HG02884 (cell line): ENCODE measurements around the gene ROMO1.
"Not testable (repeated sequence)": the region's sequence is repeated elsewhere in the genome, so short reads cannot be mapped to it uniquely, and the experiment has no call there.

Source experiments
- ATAC-seq: cut with Tn5 transposase; IDR thresholded peaks from one replicate; pipeline ENCODE4 v1.9.1; 2021; ENCODE audit warnings: mild to moderate bottlenecking, moderate library complexity; ENCODE audit not compliant: unreplicated experiment

Gene ROMO1

GRCh38 chr20:35709259-35709658, 10.1 kb downstream of the ROMO1 start:
- no peak for ATAC-seq

DNA sequence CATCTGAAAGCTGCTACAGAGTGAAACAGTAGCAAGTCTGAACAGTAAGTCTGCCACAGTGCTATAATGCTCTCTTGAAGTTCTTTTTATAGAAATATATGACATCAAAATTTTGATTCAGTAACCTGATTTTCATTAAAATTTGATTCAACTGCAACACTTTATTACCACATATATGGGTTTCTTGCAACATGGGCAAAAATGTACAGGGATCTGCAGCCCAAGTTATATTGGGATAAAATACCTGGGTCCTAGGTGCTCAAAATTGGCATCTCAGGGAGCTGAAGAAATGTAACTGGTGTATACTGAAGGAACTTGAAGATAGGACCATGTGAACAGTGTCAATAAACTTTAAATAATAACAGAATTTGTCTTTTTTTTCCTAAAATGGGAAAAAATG, 10.8 kb downstream of the ROMO1 start:
- no peak for ATAC-seq

DNA sequence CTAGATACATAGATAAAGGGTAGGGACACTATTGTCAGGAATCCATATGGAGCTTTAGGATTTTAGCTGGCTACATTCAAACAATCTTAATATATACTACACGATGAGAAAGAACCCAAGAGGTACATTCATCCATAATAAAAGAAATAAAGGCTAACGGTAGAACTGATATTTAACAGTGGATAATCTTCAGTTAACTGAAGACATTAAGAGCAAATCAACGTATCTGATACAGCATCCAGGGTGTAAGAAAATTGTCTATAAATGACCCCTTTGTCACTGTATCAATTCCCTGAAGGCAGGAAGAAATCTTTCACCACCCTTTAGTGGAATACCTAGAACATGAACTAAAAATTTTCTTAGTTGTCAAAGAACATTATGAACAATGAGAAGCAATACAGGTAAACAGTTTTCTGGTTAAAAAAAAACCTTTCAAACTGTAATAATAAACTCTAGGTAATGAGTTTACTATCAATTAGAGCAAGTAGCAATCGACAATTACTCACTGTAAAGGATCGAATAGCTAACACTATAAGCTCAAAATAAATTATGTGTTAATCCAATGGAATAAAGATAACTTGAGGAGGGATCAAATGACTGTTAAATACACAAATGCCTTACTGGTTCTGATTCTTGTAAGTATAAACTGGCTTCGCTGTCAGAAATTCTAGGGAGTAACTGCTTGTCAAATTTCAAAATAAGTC, 11.8 kb downstream of the ROMO1 start:
- no peak for ATAC-seq

DNA sequence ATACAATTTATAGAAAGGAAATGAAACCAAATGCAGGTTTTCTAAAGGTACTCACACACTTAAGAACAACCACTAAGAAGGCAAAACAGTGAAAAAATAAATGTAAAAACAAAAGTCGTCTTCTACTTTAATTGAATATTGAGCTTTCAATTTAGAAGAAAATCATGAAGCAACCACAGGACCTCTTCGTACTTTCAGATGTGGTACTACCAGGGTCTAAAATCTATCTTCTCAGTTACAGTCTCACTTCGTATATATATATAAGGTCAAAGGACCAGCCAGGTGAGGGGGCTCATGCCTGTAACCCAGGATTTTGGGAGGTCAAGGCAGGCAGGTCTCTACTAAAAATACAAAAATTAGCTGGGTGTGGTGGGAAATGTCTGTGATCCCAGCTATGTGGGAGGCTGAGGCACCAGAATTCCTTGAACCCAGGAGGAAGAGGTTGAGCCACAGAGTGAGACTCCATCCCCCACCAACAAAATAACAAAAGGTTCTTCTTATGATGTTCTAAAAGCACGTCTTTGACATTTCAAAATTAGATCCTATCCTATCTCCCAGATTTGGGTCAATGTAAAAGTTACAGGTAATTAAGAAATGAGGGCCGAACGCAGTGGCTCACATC, 12.5 kb downstream of the ROMO1 start:
- ATAC-seq, result no peak

DNA sequence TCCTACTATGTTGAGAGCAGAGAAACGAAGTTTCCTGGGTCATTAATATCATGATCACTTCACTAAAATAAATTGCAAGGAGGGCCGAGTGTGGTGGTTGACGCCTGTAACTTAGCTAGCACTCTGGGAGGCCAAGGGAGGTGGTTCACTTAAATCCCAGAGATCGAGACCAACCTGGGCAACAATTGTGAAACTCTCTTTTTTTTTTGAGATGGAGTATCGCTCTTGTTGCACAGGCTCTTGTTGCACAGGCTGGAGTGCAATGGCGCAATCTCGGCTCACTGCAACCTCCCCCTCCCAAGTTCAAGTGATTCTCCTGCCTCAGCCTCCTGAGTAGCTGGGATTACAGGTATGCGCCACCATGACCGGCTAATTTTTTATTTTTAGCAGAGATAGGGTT, 13.9 kb downstream of the ROMO1 start:
- ATAC-seq, result not testable (repeated sequence)

- no peak for ATAC-seq
Measured at GRCh38 chr20:35714127-35714526, 14.9 kb downstream of the ROMO1 start.

GRCh38 chr20:35715652-35716051, 16.4 kb downstream of the ROMO1 start:
- ATAC-seq, result no peak

DNA sequence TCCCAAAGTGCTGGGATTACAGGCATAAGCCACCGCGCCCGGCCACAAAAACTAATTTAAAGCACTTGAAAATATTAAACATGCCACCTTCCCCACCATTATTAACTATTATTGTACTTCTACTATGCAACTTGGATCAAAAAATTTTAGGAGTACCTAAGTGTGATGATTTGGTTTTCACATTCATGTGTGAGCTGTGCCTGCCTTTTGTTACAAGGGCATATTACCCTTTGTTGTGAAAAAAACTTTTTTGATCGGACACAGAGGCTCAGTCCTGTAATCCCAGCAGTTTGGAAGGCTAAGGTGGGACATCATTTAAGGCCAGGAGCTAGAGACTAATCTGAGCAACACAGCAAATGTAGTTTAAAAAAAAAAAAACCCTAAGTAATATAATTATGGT, 17.1 kb downstream of the ROMO1 start:
- ATAC-seq, result no peak

GRCh38 chr20:35718321-35718720, 19.1 kb downstream of the ROMO1 start:
- ATAC-seq, result not testable (repeated sequence)

DNA sequence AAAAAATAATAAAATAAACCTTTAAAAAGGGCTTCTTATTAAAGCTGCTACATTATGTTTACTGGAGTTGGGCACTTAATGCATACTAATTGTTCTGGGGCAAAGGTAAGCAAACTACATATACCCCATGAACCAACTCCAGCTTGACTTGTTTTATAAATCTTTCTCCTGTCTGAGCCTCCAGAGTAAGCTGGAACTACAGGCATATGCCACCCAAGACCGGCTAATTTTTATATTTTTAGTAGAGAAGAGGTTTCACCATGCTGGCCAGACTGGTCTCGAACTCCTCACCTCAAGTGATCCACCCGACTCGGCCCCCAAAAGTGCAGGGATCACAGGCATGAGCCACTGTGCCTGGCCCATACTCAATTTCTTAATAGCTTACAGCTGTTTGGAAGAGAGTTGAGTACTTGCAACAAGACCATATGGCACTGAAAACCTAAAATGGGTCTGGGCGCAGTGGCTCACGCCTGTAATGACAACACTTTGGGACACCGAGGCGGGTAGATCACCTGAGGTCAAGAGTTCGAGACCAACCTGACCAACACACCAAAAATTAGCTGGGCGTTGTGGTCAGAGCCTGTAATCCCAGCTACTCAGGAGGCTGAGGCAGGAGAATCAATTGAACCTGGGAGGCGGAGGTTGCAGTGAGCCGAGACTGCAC, 19.9 kb downstream of the ROMO1 start:
- ATAC-seq, result no peak

DNA sequence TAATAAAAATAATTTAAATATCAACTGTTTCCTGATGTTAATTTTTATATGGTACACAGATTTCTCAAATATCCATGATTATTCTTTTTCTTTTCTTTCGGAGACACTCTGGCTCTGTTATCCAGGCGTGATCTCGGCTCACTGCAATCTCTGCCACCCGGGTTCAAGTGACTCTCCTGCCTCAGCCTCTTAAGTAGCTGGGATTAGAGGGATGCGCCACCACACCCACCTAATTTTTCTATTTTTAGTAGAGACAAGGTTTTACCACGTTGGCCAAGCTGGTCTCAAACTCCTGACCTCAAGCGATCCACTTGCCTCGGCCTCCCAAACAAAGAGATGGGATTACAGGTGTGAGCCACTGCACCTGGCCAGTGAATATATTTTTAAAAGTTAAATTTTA, 20.5 kb downstream of the ROMO1 start:
- ATAC-seq, result no peak

DNA sequence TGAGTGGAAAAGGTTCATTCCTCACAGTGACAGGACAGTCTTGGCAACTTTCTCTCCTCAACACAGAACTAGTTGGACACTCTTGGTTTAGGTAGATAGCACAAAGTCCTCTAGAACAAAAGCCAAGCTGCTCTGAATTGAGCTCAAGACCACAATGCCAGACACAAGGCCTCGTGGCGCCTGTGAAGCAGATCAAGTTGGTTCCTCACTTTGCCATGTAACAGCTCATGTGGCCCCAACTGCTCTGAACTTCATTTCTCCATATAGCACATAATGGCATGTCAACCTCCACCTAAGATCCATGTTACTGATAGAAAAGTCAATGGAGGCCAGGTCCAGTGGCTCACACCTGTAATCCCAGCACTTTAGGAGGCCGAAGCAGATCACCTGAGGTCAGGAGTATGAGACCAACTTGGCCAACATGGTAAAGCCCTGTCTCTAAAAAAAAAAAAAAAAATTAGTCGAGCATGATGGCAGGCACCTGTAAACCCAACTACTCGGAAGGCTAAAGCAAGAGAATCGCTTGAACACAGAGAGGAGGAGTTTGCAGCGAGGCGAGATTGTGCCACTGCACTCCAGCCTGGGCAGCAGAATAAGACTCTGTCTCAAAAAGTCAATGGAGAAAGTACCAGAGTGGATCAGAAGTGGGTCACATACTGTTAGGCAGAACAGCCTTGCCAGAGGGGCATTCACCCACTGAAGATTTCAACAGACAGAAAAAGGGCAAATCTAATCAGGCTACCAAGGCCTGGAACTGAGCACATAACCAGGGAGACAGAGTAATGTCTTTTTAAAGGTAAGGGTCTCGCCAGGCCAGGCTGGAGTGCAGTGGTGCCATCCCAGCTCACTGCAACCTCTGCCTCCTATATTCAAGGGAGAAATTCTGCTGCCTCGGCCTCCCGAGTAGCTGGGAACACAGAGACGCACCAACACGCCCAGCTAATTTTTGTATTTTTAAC, 21.2 kb downstream of the ROMO1 start:
- no peak for ATAC-seq

DNA sequence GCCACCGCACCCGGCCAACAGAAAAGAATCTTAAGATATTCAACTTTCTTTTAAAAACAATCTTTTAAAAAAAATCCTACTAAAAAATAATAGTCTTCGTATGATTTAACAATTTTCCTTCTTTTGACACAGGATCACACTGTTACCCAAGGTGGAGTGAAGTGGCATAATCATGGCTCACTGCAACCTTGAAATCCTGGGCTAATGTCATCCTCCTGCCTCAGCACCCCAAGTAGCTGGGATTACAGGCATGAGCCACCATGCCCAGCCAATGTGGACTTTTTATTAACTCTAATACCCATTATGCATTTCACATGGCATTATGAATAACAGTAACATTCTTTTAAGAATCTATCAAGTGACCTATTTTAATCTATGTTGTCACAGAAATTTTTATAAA, 22.0 kb downstream of the ROMO1 start:
- no peak for ATAC-seq

- ATAC-seq, result no peak
Measured at GRCh38 chr20:35721621-35722020, 22.4 kb downstream of the ROMO1 start.

DNA sequence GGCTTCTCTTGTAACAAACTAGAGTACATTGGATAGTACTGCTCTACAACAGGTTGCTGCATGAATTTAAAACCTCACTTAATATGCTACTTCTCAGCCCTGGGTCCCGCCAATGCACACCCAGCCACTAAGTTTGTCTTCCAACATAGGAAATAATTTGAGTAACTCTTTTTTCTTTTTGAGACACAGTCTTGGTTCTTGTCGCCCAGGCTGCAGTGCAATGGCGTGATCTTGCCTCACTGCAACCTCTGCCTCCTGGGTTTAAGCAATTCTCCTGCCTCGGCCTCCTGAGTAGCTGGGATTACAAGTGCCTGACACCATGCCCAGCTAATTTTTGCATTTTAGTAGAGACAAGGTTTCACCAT, 24.1 kb downstream of the ROMO1 start:
- ATAC-seq, result not testable (repeated sequence)

DNA sequence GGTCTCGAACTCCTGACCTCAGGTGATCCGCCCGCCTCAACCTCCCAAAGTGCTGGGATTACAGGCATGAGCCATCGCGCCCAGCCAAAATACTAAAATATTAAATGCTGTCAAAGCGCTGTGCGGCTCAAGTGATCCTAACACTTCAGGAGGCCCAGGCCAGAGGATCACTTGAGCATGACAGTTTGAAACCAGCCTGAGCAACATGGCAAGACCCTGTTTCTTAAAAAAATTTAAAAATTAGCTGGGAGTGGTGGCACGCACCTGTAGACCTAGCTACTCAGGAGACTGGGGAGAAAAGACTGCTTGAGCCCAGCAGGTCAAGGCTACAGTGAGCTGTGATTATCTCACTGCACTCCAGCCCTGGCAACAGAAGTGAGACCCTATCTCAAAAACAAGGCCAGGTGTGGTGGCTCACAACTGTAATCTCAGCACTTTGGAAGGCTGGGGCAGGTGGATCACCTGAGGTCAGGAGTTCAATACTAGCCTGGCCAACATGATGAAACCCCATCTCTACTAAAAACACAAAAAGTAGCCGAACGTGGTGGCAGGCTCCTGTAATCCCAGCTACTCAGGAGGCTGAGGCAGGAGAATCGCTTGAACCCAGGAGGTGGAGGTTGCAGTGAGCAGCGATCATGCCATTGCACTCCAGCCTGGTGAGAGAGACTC, 24.6 kb downstream of the ROMO1 start:
- ATAC-seq, result not testable (repeated sequence)

DNA sequence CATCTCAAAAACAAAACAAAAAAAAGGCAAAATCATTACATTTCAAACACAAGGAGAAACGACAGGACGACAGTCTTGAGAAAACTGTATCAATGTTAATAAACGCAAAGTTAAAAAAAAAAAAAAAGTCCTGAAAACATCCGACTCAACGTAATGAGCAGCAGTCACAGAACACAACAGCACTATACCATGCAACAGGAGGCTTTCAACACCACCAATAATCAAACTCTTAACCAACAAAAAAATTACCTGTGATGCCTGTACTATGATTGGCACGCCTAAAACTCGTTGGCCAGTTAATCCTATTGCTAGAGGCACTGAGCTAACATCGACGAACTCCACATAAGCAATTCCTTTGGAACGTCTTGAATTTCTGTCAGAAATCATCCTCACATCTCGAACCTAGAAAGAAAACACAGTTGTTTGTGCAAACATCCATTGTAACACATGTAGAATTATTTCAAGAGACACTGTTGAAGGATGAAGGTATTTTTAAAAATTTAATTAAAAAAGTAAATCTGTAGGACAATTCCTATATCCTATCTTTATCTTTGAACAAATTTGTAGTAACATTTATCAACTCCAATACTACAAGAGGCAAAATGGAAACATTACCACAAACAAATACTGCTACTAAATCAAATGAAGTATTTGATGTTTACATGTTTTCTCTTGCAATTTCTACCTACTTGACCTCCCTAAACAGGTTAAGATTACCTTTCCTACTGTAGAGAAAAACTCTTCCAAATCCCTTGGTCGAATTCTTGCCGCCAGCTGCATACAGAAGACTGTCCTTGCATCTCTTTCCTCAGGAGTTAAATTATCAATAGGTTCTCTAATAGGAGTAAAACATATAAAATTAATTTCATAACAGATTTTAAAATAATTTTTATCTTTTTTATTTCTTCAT, 25.4 kb downstream of the ROMO1 start:
- ATAC-seq, result no peak

DNA sequence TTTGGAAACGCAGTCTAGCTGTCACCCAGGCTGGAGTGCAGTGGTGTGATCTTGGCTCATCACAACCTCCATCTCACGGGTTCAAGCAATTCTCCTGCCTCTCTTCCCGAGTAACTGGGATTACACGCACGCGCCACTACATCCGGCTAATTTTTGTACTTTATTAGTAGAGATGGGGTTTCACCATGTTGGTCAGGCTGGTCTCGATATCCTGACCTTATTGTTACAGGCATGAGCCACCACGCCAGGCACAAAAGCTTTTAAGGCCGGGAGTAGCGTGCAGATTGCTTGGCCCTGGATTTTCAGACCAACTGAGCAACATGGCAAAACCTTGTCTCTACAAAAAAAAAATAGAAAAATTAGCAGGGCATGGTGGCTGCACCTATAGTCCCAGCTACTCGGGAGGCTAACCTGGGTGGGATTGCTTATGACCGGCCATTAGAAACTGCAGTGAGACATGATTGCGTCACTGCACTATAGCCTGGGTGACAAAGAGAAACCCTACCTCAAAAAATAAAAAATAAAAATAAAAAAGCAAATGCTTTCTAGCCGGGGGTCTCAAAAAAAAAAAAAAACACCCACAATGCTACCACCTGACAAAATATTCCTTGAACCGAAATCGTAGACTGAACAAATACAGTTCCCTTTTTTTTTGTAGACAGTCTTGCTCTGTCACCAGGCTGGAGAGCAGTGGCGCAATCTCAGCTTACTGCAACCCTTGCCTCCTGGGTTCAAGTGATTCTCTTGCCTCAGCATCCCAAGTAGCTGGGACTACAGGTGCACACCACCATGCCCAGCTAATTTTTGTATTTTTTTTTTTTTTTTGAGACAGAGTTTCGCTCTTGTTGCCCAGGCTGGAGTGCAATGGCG, 27.9 kb downstream of the ROMO1 start:
- ATAC-seq, result no peak
